ENCODE results near the gene REELD1.

- TF ChIP-seq CTCF (IDR thresholded peaks at IDR 0.05 in 2 of 3, conservative IDR thresholded peaks at IDR 0.05 in 1 of 3; ENCODE audit: borderline replicate concordance in 1 of 3, insufficient read depth in 1 of 3, low read depth in 2 of 3, low read length in 2 of 3), result no peak
- no peak for TF ChIP-seq POLR2A (IDR thresholded peaks at IDR 0.05; ENCODE audit: borderline replicate concordance, extremely low read depth, insufficient read depth, insufficient read length)
- TF ChIP-seq TCF7L2 (IDR thresholded peaks at IDR 0.05; ENCODE audit: borderline replicate concordance, extremely low read depth, insufficient read depth, insufficient read length), result no peak
- no peak for TF ChIP-seq SIN3A (IDR thresholded peaks at IDR 0.05; ENCODE audit: low read depth)
- TF ChIP-seq REST (IDR thresholded peaks at IDR 0.05; ENCODE audit: low read depth), result no peak
- no peak for TF ChIP-seq SRF (IDR thresholded peaks at IDR 0.05; ENCODE audit: low read depth)
- no peak for TF ChIP-seq MAX (IDR thresholded peaks at IDR 0.05)
Observed at GRCh38 chr4:146229406-146229805, 15.1 kb downstream of the REELD1 start.

All from HCT116 (cell line).